Right ventricle myocardium superior (tissue), 1 donor: ENCODE data around the gene MRPL39. TPM values are rescaled to one million over a fixed set of nuclear protein-coding genes. Genes with fewer than 3 reads are reported as not detected.
A peak's percentile ranks its signal among the peaks of the same experiment; 100 is the strongest.

Experiments used
- ATAC-seq: fragments of 200-7000 bp; cut with Tn5 transposase; one replicate; pipeline ENCODE4 v1.9.1; 2020; ENCODE audit warnings: mild to moderate bottlenecking; ENCODE audit not compliant: poor library complexity
- DNase-seq: peaks from one replicate; pipeline ENCODE4 v3.0.0-alpha.2; 2020
- intact Hi-C: fragments of 100-400 bp; cut with DNase I; formaldehyde crosslinking; loops from one replicate; pipeline ENCODE4 v1.11.2; 2022
- total RNA-seq: library from RNA; stranded (reverse); fragmentation: NEBNext Ultra II Directional; extraction: Animal tissue kit (Norgen Biotek cat#: 25700); gene quantifications from one replicate; pipeline ENCODE4 v1.2.1, GENCODE V29; 2021
- donor health status: DM: no; HTN: yes; CAD: no; lungs with severe emphysema.

MRPL39 gene
- total RNA-seq, 1 donor from 2014 or later = 56.5 TPM

GRCh38 chr21:25625036-25625435, 17.8 kb upstream of the MRPL39 start:
- ATAC-seq = no peak
- intact Hi-C loops = no loop called here
- DNase-seq = no peak

- DNase-seq = no peak
- ATAC-seq = no peak
- intact Hi-C loops = no loop called here
Observed at GRCh38 chr21:25624511-25624910, 17.2 kb upstream of the MRPL39 start.

GRCh38 chr21:25619198-25619597, 11.9 kb upstream of the MRPL39 start:
- ATAC-seq (no peak), DNase-seq (no peak)
- intact Hi-C loops = no loop called here

- intact Hi-C loops = no loop called here
- ATAC-seq (peak; percentile 90), DNase-seq (no peak)
Observed at GRCh38 chr21:25615880-25616279, 8.6 kb upstream of the MRPL39 start.

DNA sequence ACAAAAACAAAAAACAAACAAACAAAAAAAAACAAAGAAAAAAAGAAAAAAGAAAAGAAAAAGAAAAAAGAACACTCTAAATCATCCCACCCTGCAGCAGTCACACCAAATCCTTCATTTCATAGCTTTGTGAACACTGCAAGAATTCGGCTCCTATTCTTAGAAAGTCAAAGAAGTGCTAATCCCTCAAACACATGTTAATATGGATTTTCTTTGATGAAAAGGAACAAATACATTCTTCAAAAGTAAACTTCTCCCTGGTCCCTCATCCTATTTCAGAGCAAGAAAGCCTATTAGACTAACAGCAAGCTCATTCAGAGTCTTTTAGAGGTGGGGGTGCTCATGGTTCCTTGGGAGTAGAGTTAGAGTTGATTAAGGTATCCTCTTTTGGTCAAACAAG, 7.2 kb upstream of the MRPL39 start:
- intact Hi-C loops = no loop called here
- DNase-seq (no peak), ATAC-seq (no peak)

- DNase-seq (peak; percentile 88), ATAC-seq (peak; percentile 96)
- intact Hi-C loops = loop anchor here (10.0 kb wide), 1 partner anchor 197 kb away; no protein-coding TSS in a partner anchor
Observed at GRCh38 chr21:25608044-25608737, 910 bp upstream of the MRPL39 start.

DNA sequence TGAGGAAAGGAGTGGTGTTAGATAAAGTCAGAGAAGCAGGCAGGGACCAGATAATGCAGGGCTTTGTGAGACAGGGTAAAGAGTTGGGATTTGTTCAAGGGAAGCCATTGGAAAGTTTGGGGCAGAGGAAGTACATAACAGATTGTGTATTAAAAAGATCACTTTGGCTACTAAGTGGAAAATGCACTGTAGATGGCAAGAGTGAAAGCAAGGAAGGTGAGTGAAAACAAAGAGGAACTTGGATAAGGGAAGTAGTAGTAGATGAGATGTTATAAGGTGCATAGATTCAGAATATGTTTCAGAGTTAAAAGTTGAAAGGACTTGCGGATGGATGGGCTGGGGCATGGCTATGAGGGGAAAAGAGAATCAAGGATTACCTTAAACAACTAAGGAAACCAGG, 17.4 kb downstream of the MRPL39 start:
- ATAC-seq = no peak

GRCh38 chr21:25586791-25587190, 20.5 kb downstream of the MRPL39 start:
- DNase-seq (no peak), ATAC-seq (no peak)
- intact Hi-C loops = no loop called here

More for the DNA sequence above, 17.4 kb downstream of the MRPL39 start:
- DNase-seq = no peak
- intact Hi-C loops = no loop called here

- intact Hi-C loops = no loop called here
- ATAC-seq = no peak
- no peak for DNase-seq
Observed at GRCh38 chr21:25586326-25586725, 21.0 kb downstream of the MRPL39 start.

- DNase-seq = no peak
- no peak for ATAC-seq
- intact Hi-C loops = no loop called here
Observed at GRCh38 chr21:25584833-25585676, 22.2 kb downstream of the MRPL39 start.

DNA sequence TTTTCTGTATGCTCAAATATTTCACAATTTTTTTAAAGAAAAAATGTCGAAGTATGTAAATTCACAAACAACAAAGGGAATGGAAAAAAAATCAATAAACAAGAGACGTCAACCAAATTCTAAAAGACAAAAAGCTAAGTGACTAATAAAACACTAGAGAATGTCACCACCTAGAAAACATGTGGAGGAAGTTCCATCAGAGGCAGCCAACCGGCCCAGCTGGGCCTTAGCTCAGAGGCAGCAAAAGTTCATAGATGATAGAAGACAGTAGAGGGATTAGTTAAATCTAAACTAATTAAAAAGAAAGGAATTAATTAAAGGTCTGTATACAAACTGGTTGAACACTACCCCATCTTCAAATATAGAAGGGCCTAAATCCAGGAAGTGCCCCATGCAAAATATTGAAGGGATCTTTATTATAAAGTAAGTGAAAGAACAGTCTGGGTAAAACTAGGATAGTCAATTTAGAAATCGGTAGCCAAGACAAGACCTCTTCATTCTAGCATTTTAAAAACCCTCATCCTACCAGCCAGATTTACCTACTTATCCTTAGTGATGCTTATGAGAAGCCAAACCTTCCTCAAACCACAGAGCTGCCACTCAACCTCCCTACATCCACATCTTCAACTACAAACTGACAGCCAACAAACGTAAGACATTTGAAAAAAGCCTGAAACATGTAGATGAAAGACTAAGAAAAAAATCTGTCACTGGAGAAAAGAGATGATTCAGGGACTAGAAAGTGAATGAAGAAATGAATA, 23.7 kb downstream of the MRPL39 start:
- DNase-seq (no peak), ATAC-seq (no peak)
- intact Hi-C loops = no loop called here

DNA sequence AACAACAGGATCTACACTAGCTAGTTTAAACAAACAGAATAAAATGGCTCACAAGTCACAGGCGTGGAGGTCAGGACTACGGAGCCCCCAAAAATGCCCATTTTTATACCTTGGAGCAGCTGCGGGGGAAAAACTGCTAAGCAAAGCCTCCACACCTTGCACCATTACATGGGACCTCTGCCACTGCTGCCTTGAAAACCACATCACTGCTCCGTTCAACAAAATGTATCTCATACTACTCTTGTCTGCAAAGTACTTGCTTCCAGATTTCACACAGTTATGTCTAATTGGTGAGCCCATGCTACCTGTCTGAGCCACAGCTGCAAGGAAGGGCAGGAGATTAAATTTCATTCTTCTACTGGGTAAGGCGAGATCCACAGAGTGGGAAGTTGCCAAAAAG, 24.4 kb downstream of the MRPL39 start:
- ATAC-seq (no peak), DNase-seq (no peak)
- intact Hi-C loops = no loop called here

DNA sequence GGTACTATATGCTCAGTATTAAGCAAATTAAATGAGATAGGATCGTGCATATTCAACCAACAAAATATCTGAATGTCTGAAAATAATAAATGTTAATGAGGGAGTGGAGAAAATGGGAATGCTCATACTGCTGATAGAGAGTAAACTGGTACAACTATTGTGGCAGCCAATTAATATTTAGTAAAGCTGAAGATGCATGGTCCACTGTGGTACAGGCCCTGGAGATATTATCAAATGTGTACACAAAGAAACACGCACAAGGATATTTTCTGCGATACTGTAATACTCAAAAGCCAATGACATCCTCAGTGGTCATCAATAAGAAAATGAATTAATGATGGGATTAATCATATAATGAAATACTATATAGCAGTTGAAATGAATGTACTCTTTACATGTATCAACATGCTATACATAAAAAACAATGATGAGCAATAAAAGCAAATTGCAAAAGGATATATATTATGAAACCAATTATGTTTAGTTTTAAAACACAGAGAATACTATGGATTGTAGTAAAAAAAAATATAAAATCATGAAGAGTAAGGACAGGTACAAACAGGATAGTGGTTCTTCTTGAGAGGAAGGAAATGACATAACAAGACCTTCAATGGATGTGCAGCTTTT, 25.0 kb downstream of the MRPL39 start:
- ATAC-seq (no peak), DNase-seq (no peak)
- intact Hi-C loops = no loop called here

DNA sequence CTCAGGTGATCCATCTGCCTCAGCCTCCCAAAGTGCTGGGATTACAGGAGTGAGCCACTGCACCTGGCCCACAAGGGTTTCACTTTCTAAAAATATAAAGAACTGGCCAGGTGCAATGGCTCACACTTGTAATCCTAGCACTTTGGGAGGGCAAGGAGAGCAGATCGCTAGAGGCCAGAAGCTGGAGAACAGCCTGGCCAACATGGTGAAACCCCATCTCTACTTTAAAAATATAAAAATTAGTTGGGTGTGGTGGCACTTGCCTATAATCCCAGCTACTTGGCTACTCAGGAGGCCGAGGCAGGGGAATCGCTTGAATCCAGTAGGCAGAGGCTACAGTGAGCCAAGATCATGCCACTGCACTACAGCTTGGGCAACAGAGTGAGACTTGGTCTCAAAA, 25.7 kb downstream of the MRPL39 start:
- intact Hi-C loops = no loop called here
- DNase-seq = no peak
- ATAC-seq = no peak

DNA sequence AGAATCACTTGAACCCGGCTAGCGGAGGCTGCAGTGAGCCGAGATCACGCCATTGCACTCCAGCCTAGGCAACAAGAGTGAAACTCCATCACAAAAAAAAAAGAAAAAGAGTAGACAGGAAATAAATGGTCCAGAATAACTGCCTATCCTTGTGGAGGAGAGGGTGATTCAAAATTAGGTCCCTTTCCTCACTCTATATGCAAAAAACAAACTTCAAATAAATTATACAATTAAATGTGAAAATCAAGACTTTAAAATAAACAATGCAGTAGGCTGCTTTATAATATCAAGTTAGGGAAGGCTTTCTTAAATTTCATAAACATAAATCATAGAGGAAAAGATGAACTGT, 26.4 kb downstream of the MRPL39 start:
- intact Hi-C loops = no loop called here
- ATAC-seq (no peak), DNase-seq (no peak)

GRCh38 chr21:25579226-25580013, 27.9 kb downstream of the MRPL39 start:
- intact Hi-C loops = no loop called here
- DNase-seq (no peak), ATAC-seq (no peak)

- intact Hi-C loops = no loop called here
- ATAC-seq = no peak
- no peak for DNase-seq
Observed at GRCh38 chr21:25578056-25578961, 29.0 kb downstream of the MRPL39 start.
